Aortic smooth muscle cell (primary cell): ENCODE data around the gene NAE1. TPM values are rescaled to one million over a fixed set of nuclear protein-coding genes. Genes with fewer than 3 reads are reported as not detected.

Source experiments
- total RNA-seq: library from RNA; depleted of rRNA; stranded (reverse); fragments of >200 nt; gene quantifications from 2 replicates; pipeline ENCODE4 v1.2.3, GENCODE V29; 2014

The NAE1 gene
- 58.0 and 60.4 TPM in 2 replicates for total RNA-seq

DNA sequence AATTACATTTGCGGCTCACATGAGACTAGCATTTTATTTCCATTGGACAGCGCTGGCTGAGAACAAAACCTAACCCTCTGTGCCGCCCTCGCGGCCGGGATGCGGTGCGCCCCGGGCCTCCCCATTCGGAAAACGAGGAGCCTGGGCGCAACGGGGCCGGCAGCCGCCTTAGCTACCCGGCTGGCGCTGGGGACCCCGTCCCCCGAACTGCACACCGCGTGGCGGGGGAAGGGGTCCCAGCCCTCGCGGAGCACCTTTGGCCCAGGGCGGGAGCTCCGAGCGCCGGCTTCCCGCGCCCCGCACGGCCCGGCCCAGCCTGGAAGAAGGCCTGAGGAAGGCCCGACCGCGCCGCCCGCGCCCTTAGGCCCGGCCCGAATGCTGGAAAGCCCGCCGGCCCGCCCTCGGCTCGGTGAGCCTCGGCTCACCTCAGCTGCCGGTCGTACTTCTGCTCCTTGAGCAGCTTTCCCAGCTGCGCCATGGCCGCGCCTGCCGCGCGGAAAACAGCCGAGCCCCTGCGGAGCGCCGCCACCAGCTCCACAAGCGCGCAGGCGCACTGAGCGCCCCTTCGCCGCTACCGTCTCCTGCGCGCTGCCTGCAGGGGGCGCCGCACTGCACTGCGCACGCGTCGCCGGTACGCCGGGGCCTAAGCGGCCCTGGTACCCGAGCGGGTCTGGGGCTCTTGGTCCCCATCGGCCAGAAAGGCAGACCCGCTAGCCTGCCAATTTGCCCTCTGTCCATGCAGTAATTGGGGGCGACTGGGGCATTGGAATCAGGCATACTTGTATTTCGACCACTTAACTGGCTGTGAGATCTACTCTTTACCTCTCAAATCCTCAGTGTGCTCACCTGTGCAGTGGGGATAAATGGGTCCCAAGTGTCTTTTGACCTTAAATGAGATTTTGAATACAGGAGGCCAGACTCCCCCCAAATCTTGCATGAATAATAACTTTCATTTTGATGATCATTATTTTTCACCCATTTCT lies at the start of gene NAE1:
TSS of gene NAE1 (minus strand) at position 555 of the 983 bp plus-strand sequence. CDS start at position 478, 77 bp downstream.

DNA sequence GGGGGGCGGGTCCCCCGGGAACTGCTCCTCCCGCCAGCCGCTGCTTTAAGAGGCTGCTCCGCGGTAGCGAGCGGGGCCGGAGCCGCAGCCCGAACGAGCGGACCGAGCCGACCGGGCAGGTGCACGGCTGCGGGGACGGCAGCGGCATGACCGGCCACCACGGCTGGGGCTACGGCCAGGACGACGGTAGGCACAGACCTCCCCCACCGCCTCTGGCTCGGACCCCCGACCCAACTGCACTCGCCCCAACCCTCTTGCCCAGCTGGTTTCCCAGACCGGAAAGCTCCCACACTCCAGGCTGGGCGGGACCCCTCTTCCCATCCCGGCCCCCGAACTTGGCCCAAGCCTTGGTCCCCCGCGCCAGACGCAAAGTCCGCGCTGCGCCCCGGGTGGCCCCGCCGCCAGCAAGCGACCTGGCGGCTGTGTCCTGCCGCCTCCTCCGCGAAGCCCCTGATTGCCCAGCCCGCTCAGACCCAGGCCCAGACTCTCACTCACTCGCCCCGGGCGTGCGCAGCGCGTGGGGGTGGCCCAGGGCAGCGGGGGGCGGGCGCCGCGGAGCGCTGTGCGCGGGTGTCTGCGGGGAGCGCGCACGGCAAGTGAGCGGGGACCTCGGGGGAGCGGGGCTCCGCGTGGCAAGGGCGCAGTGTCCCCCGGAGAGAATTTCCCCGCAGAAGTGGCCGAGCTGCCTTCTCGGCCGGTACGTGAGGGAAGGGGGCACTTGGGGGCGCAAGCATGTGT lies 13.7 kb upstream of the NAE1 start, which contains the start of gene CA7:
TSS of gene CA7 (plus strand) at position 73 of the 738 bp plus-strand sequence. CDS start at position 147, 74 bp downstream.

DNA sequence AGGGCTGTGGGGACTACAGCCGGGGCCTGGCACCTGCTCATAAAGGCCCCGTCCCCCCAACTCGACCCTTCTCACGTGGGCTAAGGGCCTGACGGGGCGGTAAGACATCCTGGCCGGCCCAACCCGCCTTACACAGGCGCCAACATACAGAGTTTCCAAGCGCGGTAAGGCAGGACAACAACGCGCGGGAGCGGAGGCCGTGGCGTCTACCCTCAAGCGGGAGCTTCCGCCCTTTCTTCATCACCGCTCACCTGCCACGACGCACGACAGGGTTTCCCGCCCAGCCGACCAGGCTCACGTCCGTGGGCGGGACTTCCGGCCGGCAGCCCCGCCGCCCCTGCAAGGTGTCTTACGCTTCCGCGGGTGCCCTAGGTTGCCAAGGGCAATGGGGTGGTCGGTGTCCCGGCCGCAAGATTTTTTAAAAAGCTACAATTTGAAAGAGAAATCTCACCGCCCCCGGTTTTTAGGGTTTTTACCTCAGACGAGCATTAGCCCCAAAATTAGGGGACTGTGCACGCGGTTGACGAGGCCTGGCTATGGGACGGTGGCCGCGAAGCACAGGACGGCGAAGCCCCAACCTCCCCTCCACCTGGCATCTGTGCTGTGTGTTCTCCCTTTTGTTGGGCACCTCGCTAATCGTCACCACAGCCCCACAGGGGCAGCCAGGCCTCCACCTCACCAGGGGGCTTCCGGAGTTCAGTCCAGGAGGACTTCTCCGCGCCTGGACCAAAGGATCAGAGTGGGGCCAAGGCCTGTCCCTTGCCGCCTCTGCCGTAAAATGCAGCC lies 29.3 kb downstream of the NAE1 start, which contains the start of gene TERB1:
TSS of gene TERB1 (minus strand) at position 265 of the 786 bp plus-strand sequence. CDS start 4,786 bp downstream, outside the sequence.

Other genes with a start within 250 kb of the NAE1 start
- 6.2 and 8.4 TPM in 2 replicates for gene CMTM3, start 226.3 kb downstream of the NAE1 start, total RNA-seq
- 9.1 and 10.4 TPM in 2 replicates for gene CMTM4, start 134.2 kb downstream of the NAE1 start, total RNA-seq
- gene DYNC1LI2, start 79.4 kb downstream of the NAE1 start, total RNA-seq, result 146 and 174 TPM in 2 replicates
- 0.12 and 0.13 TPM in 2 replicates for gene TERB1, start 29.4 kb downstream of the NAE1 start, total RNA-seq
- gene CA7, start 13.4 kb upstream of the NAE1 start, total RNA-seq, result not detected in 2 replicates
- 8.1 and 8.3 TPM in 2 replicates for gene PDP2, start 49.5 kb upstream of the NAE1 start, total RNA-seq
- gene CDH16, start 87.9 kb upstream of the NAE1 start, total RNA-seq, result not detected in 2 replicates
- gene RRAD, start 94.6 kb upstream of the NAE1 start, total RNA-seq, result 3.2 and 7.7 TPM in 2 replicates
- gene CIAO2B, start 103.4 kb upstream of the NAE1 start, total RNA-seq, result 126 and 169 TPM in 2 replicates
- gene CES2, start 104.5 kb upstream of the NAE1 start, total RNA-seq, result 28.1 and 29.1 TPM in 2 replicates
- 0.13 and 0.56 TPM in 2 replicates for gene CES3, start 130.3 kb upstream of the NAE1 start, total RNA-seq
- 1.3 and 1.4 TPM in 2 replicates for gene CES4A, start 157.6 kb upstream of the NAE1 start, total RNA-seq
- 142 and 160 TPM in 2 replicates for gene CBFB, start 198.2 kb upstream of the NAE1 start, total RNA-seq